Skeletal muscle cell (primary cell): ENCODE results near the gene TMEM108.
A peak's percentile ranks its signal among the peaks of the same experiment; 100 is the strongest.

ENCODE experiments used
- DNase-seq: peaks from one replicate; pipeline ENCODE4 v3.0.0-alpha.2; 2010; ENCODE audit warnings: low read depth
- H3K4me3 ChIP-seq: 2 replicates; pipeline ENCODE4 v1.5.1; 2011; ENCODE audit warnings: low read depth, mild to moderate bottlenecking, control low read depth, low read length, moderate library complexity

TMEM108 gene

DNA sequence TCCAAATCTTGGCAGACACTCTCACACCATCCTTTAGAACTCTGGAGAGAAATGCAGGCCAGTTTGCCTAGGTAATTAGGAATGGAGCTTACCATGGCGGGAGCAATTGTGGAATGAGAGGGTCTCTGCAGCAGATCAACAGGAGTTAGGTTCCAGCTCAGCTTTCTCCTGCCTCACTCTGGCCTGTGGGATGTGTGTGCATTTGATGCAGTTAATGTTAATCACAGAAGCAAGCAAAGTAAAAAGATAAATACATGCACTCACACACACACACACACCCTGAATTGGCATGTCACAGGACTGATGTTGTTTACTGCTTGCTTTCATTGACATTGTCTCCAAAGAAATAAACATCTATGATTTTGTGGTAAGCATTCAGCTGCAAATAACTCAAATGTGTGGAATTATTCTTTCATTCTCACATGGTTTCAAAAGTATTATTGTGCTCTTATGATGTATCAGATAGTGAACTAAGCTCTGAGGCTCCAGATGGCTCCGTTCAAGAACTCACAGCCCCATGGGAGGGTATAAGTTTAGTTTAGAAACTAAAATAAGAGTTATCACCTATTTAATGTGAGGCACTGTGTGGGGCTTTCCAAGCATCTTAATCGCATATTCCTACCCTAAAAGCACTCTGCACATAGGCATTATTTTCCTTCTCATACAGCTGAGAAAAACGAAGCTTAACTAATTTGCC, 330.3 kb downstream of the TMEM108 start:
- no peak for DNase-seq
- H3K4me3 ChIP-seq = no peak overlapping the region

GRCh38 chr3:133369068-133369440, 330.9 kb downstream of the TMEM108 start:
- H3K4me3 ChIP-seq = no peak overlapping the region
- DNase-seq = no peak

GRCh38 chr3:133371181-133371580, 333.0 kb downstream of the TMEM108 start:
- DNase-seq = no peak
- H3K4me3 ChIP-seq = no peak overlapping the region

DNA sequence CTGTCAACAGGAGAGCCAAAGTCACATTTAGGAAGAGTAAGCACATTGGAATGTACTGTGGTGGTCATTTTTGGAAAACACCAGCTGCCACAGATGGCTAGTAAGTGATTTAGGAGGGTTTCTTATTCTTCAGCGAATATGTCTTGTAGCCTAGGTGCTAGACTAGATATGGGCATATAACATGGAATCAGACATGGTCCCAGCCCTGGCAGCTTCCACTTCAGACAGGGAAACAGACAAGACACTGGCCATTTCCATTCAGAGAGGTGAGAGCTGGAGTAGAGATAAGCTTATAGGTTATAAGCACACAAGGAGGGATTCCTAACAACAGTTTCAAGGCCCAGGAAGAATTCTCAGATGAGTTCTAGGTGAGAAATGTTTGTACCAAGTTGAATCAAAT, 333.5 kb downstream of the TMEM108 start:
- no peak overlapping the region for H3K4me3 ChIP-seq
- no peak for DNase-seq

- peak; percentile 14 for DNase-seq
- H3K4me3 ChIP-seq = no peak overlapping the region
Observed at GRCh38 chr3:133374708-133375402, 336.7 kb downstream of the TMEM108 start.

GRCh38 chr3:133375403-133375745, 337.2 kb downstream of the TMEM108 start:
- DNase-seq = no peak
- H3K4me3 ChIP-seq = no peak overlapping the region

DNA sequence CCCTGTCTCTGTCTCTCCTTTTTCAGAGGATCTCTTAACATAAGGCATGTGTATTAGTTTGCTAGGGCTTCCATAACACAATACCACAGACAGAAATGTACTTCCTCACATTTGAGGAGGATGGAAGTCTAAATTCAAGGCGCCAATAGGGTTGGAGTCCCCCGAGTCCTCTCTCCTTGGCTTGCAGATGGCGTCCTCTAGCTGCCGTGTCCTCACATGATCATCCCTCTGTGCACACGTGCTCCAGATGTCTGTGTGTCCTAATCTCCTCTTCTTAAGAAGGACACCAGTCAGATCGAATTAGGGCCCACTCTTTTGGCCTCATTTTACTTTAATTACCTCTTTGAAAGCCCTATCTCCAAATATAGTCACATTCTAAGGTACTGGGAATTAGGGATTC, 338.6 kb downstream of the TMEM108 start:
- no peak for DNase-seq
- no peak overlapping the region for H3K4me3 ChIP-seq

- peak; percentile 21 for DNase-seq
- H3K4me3 ChIP-seq = no peak overlapping the region
Observed at GRCh38 chr3:133377396-133377795, 339.2 kb downstream of the TMEM108 start.

DNA sequence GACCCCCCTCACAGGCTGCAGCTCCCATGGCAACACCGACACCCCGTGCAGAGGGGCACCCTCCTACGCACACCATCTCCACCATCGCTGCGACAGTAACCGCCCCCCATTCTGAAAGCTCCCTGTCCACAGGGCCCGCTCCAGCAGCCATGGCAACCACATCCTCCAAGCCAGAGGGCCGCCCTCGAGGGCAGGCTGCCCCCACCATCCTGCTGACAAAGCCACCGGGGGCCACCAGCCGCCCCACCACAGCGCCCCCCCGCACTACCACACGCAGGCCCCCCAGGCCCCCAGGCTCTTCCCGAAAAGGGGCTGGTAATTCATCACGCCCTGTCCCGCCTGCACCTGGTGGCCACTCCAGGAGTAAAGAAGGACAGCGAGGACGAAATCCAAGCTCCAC, 341.7 kb downstream of the TMEM108 start:
- no peak overlapping the region for H3K4me3 ChIP-seq
- DNase-seq = no peak

GRCh38 chr3:133380481-133381225, 342.5 kb downstream of the TMEM108 start:
- no peak overlapping the region for H3K4me3 ChIP-seq
- DNase-seq = no peak

DNA sequence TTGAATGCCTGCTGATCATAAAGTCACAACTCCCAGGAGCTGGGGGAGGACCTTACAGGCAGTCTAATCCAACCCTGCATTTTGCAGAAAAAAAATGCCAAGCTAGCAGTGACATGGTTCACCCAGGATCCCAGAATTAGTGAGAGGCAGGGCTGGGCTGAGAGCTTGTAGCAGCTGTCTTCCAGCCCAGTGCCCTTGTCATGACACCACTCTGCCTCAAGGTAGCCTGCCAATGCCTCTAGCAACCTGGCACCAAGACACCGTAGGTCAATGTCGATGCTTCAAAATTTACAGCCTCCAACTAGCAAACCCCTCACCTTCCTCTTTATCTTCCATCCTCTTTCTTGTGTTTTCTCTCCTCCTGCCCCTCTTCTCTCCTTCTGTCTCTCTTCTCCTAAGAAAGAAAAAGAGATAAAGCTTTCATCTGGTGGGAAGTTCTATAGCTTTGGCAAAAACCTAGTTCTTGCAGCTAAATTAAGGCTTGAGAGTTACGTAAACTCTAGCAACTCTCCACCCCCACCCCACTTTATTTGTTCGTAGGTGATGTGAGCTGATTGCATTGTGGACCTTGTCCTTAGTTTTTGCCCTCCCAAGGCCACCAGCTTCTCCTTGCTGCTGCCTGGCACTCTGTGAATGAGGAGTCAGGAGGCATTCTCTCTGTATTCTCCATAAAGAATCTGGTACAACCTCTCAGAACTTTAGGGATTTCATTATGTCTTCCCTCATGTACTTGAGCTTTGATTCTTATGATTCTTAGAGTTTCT, 343.3 kb downstream of the TMEM108 start:
- H3K4me3 ChIP-seq = no peak overlapping the region
- no peak for DNase-seq

DNA sequence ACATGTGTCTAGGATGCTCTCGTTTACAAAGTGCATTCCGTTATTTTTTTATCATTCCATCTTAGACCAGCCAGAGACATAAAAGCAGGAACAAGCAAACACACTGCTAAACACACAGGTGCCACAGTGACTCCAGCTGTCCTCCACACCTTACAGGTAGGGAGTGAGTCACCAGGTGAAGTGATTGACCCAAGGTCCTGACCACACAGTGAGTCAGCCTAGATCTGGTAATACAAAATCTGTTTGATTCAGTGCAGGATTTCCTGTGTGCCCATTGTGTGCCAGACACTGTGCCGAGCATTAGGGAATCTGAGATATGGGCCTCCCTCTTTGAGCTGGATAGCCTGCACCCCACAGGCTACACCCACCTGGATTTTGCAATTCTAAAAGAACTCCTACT, 345.0 kb downstream of the TMEM108 start:
- DNase-seq = no peak
- no peak overlapping the region for H3K4me3 ChIP-seq

GRCh38 chr3:133383741-133384140, 345.6 kb downstream of the TMEM108 start:
- no peak overlapping the region for H3K4me3 ChIP-seq
- DNase-seq = no peak

DNA sequence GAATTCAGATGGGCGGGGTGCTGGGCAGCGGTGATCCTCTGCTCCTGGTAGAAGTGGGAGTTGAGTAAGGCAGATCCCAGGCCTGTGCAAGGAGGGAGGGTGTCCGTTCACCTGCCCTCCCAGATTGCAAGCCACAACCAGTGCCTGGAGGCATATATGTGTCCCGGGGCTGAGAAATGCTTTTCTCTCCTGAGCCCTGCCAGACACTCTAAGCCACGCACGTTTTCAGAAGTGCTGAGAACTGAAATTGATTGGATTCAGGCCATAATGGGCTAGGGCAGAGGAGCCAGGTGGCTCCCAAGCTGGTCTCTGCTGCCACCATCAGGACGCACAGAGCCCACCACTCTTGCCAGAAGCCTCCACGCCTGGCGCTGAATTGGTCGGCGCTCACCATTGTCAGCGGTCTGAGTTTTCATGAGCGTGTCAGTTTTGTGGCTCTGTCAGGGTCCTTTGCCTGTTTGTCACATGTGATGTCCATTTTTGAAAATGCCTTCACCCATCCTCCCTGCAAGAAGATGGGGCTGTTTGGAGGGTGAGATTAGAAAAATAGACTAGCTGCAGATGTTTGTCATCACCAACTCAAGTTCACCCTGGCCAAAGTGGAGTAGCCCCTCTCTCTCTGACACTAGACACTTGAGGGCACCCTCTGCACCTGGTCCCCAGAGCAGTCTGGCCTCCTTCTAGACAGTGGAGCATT, 346.3 kb downstream of the TMEM108 start:
- H3K4me3 ChIP-seq = no peak overlapping the region
- DNase-seq = no peak

DNA sequence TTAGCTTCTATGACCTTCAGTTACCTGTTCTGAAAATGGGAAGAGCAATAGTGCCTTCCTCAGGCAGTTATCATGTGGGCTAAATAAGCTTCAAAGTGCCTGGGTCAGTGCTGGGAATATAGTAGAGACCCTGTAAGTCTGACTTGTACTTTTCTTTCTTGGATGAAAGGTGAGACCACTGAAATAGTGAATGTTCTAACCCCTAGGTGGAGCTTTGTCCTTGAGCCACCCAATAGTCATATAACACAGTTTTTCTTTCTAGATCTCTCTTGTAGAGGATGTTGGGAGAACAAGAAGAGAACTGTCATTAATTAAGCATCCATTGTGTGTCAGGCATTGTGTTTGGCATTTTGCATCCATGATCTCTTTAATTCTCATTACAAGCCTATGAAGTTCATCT, 348.7 kb downstream of the TMEM108 start:
- DNase-seq = no peak
- no peak overlapping the region for H3K4me3 ChIP-seq

DNA sequence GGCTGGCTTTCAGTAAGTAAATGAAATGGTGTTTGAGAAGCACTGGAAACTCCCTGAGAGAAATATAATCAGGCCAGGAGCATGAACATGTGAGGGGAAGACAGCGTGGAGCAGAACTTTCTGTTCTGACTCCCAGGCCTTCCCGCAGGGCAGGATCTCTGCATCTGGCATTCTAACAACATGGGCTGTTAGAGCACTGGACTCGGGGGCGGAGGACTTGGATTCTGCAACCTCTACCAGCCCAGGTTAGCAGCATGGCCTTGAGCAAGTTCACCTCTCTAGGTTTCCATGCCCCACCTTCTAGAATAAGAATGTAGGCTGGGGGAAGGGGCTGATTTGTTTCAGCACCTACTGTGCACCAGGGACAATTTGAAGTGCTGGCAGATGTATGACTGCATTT, 349.1 kb downstream of the TMEM108 start:
- no peak for DNase-seq
- H3K4me3 ChIP-seq = no peak overlapping the region

DNA sequence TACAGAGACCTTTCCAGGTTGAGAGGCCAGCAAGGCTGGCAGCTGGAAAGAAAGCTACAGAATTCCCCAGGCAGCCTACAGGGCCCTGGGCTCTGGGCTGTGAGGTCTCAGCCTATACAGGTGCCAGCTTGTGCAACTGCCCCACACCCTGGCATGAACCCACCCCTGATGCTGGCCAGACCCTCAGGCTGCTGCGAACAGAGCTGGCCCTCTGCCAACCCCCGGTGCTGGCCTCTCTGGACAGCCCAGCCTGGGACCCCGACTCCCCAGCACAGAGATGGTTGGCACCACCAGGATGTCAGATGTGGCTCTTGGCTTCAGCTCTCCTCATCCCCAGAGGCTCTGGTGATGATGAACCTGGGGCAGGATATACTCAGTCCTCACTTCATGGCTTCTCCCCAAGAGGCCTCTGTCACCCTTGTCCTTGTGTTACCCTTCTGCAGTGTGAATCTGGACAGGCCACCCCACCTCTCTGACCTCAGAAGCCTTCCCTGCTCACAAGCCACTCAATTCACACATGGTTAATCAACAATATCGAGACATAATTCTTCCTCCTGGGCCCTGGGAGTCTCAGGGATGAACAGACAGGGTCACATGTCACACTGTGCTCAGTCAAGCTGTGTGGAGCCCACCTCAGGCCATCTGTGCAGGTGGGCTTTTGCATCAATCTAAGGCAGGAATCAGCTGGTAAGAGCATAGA, 350.7 kb downstream of the TMEM108 start:
- H3K4me3 ChIP-seq = no peak overlapping the region
- DNase-seq = no peak

DNA sequence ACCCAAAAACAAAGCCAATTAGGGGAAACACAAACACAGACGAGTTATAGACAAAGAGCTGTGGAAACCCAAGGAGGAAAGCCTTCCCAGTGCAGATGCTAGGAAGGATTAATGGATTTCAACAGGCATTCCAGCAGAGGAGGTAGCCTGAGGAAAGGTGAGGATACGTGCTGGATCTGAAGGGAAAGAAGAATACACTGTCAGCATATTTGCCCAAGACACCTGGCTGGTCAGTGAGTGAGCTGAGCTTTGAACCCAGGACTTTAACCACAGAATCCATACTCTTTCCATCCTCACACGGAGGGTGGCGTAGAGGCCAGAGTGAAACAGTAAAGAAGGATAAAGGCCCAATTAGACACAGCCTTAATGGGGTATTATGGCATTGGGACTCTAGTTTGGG, 352.5 kb downstream of the TMEM108 start:
- H3K4me3 ChIP-seq = no peak overlapping the region
- no peak for DNase-seq

DNA sequence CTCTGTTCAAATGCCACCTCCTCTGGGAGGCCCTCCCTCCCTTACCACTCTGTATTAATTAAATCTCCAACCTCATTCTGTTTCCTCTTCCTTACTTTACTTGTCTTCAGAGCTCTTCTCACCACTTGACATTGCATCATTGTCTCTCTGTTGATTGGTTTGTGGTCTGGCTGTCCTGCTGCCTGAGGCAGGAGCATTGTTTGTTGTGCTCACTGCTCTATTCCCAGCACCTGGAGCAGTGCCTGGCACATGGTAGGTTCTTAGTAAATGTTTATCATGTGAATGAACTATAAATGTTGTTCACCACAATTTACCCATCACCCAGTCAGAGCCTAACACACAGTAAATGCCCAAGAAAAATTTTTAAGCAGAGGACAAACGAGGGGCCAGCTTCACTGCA, 355.0 kb downstream of the TMEM108 start:
- DNase-seq = no peak
- H3K4me3 ChIP-seq = no peak overlapping the region
